ENCODE data around the gene ARHGAP26.

The ARHGAP26 gene

GRCh38 chr5:142842994-142843905 is 73.1 kb downstream of the ARHGAP26 start:
- ATAC-seq (ENCODE audit: low read depth) (no peak), DNase-seq (ENCODE audit: low spot score in 2 of 2) (no peak)
- Mint-ChIP-seq H3K4me1 (peaks cover 21% of the 10 kb centered on the region), H3K27me3 (no peaks in the 10 kb centered on the region), H3K4me3 (no peak overlapping the region), H3K9me3 (no peaks in the 10 kb centered on the region), H3K36me3 (no peaks in the 10 kb centered on the region), H3K27ac (peak overlapping the region; percentile 35)

DNA sequence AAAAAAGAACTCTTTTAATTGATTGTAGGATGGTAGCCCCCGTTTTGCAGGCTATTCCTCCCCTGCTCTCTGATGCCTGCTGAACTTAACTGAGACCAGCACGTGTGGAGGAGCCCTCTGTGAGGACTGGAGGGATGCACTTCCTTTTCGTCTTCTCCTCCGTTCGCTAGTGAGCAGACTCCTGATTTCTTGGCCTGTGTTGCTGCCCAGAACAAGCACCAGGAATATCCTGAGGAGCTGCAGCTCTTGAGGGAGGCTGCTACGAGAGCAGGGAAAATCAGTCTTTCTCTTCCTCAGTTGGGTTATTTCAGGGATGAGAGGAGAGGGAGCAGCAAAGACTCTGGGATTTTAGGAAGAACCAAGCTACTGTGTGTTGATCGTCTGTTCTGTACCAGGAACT is 74.7 kb downstream of the ARHGAP26 start:
- H3K27me3 Mint-ChIP-seq, result no peaks in the 10 kb centered on the region
- ATAC-seq (ENCODE audit: low read depth), result no peak
- peaks cover 27% of the 10 kb centered on the region for H3K4me1 Mint-ChIP-seq
- DNase-seq (ENCODE audit: low spot score in 2 of 2), result no peak
- H3K27ac Mint-ChIP-seq, result peak overlapping the region; percentile 7
- no peak overlapping the region for H3K4me3 Mint-ChIP-seq
- no peaks in the 10 kb centered on the region for H3K36me3 Mint-ChIP-seq
- H3K9me3 Mint-ChIP-seq, result no peaks in the 10 kb centered on the region

DNA sequence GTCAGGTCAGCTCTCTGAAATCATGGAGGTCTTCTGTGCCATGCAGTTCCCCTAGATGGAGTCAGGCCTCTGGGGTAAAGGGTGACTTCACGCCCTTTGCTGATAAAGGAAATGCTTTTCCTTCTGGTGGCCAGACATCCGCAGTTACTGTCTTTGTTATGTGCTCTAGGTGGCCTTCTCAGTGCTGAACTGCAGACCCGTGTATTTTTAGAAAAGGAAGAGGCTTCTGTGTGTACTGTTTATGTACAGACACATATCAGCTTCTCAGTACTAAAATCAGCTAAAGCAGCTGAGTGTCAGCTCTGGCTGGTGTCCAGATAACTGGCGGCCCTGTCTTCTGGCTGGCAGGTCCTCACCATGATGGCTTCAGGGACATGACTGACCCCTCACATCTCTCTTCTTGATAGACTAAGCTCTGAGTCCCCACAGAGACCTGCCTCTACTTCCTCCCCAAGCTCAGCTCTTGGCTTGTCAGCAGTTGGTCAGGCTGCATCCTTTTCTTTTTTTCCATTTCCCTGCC is 75.3 kb downstream of the ARHGAP26 start:
- DNase-seq (ENCODE audit: low spot score in 2 of 2) (no peak), ATAC-seq (ENCODE audit: low read depth) (peak; percentile 37)
- H3K27me3 Mint-ChIP-seq, result no peaks in the 10 kb centered on the region
- peaks cover 31% of the 10 kb centered on the region for H3K4me1 Mint-ChIP-seq
- H3K9me3 Mint-ChIP-seq, result no peaks in the 10 kb centered on the region
- H3K27ac Mint-ChIP-seq, result peak overlapping the region; percentile 7
- H3K4me3 Mint-ChIP-seq, result no peak overlapping the region
- H3K36me3 Mint-ChIP-seq, result no peaks in the 10 kb centered on the region

GRCh38 chr5:142845954-142846398 is 75.8 kb downstream of the ARHGAP26 start:
- Mint-ChIP-seq H3K27me3 (no peaks in the 10 kb centered on the region), H3K9me3 (no peaks in the 10 kb centered on the region), H3K4me3 (no peak overlapping the region), H3K4me1 (peaks cover 31% of the 10 kb centered on the region), H3K36me3 (no peaks in the 10 kb centered on the region), H3K27ac (peak overlapping the region; percentile 7)
- DNase-seq (ENCODE audit: low spot score in 2 of 2) (no peak), ATAC-seq (ENCODE audit: low read depth) (no peak)

DNA sequence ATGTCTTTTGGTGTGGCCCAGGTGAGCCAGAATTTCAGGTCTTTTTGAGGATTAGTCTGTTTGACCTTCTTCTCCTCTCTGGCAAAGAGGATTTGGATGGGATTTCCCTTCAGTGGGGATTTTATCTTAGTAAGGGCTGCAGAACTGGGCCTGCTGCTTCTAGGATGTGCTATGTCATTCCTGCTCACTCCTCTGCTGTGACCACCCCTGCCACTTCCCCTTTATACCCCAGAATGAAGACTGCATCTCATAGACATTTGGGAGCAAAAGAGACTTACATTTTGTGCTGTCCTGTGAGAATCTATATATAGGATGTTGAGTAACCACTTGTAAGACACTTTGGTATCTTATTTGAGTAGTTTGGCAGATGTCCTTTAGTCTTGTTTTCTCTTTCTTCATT is 76.2 kb downstream of the ARHGAP26 start:
- peak; percentile 59 for ATAC-seq (ENCODE audit: low read depth)
- Mint-ChIP-seq H3K4me1 (peaks cover 31% of the 10 kb centered on the region), H3K4me3 (no peak overlapping the region), H3K27me3 (no peaks in the 10 kb centered on the region), H3K36me3 (no peaks in the 10 kb centered on the region), H3K27ac (no peak overlapping the region), H3K9me3 (no peaks in the 10 kb centered on the region)
- no peak for DNase-seq (ENCODE audit: low spot score in 2 of 2)

- Mint-ChIP-seq H3K27me3 (no peaks in the 10 kb centered on the region), H3K4me3 (no peak overlapping the region), H3K27ac (no peak overlapping the region), H3K36me3 (no peaks in the 10 kb centered on the region), H3K4me1 (peaks cover 31% of the 10 kb centered on the region), H3K9me3 (no peaks in the 10 kb centered on the region)
- ATAC-seq (ENCODE audit: low read depth) (no peak), DNase-seq (ENCODE audit: low spot score in 2 of 2) (no peak)
Observed at GRCh38 chr5:142847898-142848790, 78.0 kb downstream of the ARHGAP26 start.

GRCh38 chr5:142849466-142849865 is 79.3 kb downstream of the ARHGAP26 start:
- Mint-ChIP-seq H3K9me3 (no peaks in the 10 kb centered on the region), H3K27me3 (no peaks in the 10 kb centered on the region), H3K4me3 (no peak overlapping the region), H3K27ac (no peak overlapping the region), H3K4me1 (peaks cover 31% of the 10 kb centered on the region), H3K36me3 (no peaks in the 10 kb centered on the region)
- DNase-seq (ENCODE audit: low spot score in 2 of 2) (no peak), ATAC-seq (ENCODE audit: low read depth) (no peak)

DNA sequence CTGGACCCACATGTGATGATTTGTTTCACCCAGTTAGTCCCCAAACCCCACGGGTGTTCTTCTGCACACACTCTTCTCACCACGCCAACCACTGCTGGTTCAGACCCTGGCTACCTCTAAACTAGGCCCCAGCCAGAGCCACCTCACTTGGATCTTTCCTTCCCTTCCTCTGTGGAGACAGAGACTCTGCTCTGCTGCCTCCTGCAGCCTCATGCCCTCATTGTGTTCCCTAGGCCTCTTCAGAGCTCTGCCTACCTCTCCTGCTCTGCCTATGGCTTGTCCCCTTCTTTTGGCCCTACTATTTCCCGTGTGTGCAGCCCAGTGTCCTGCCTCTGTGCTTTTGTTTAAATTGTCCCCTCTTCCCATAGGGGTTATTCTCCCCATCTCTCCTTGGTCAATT is 79.7 kb downstream of the ARHGAP26 start:
- DNase-seq (ENCODE audit: low spot score in 2 of 2) (no peak), ATAC-seq (ENCODE audit: low read depth) (no peak)
- peaks cover 29% of the 10 kb centered on the region for H3K4me1 Mint-ChIP-seq
- H3K9me3 Mint-ChIP-seq, result no peaks in the 10 kb centered on the region
- H3K27me3 Mint-ChIP-seq, result no peaks in the 10 kb centered on the region
- no peak overlapping the region for H3K27ac Mint-ChIP-seq
- no peak overlapping the region for H3K4me3 Mint-ChIP-seq
- H3K36me3 Mint-ChIP-seq, result no peaks in the 10 kb centered on the region

DNA sequence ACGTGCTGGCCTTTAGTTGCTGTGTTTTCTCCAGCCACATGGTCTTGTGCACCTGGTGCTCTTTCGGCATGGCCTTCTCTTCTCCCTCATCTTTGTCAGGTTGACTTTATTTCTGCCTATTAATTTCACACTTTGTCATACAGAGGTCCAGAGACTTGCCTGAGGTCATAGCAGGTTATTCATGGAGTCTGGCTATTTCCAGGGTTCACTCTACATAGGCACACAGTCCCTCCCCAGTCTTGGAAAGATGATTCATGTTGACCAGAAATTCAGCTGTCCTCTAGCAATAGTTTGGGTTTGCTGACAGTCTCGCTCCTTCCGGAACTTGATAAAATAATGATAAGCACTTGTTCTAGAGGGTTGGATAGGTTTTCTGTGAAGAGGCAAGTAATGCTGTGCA is 81.6 kb downstream of the ARHGAP26 start:
- no peak for ATAC-seq (ENCODE audit: low read depth)
- DNase-seq (ENCODE audit: low spot score in 2 of 2), result no peak
- H3K4me3 Mint-ChIP-seq, result no peak overlapping the region
- H3K36me3 Mint-ChIP-seq, result no peaks in the 10 kb centered on the region
- H3K4me1 Mint-ChIP-seq, result peaks cover 14% of the 10 kb centered on the region
- H3K9me3 Mint-ChIP-seq, result no peaks in the 10 kb centered on the region
- H3K27ac Mint-ChIP-seq, result no peak overlapping the region
- H3K27me3 Mint-ChIP-seq, result no peaks in the 10 kb centered on the region

DNA sequence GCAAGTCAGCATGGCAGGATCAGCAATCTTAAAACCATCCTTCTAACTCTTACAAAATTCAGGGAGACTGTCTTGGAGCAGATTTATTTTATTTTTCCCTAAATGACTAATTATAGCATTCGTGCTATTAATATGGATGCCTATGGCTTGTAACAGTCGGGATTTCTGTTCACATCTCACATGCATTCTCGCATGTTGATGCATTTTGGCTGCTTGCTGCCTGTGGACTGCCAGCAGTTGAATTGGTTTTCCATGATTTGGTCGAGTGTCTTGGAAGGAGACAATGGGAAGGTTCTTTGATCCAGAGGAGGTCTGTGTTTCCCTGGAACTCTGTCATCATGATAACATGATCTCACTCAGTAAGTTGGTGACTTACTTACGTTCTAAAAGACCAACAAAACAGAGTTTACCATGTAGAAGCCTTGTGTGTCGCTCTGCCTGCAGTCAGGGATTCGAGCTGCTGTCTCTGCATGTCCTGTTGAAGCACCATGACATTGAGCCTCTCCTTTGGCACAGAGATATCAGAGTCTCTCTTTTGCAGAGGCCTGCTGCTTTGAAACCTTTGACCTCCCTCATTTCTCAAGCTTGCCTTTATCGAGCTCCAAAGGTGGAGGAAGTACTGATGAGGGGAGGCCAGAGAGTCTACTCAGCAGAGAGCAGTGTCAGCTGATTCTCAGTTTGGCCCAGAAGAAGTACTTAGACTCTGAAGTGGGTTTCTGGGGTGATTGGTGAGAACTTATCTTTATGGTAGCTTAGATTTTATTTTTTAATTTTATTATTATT is 82.4 kb downstream of the ARHGAP26 start:
- H3K27ac Mint-ChIP-seq, result no peak overlapping the region
- H3K36me3 Mint-ChIP-seq, result no peaks in the 10 kb centered on the region
- ATAC-seq (ENCODE audit: low read depth) (no peak), DNase-seq (ENCODE audit: low spot score in 2 of 2) (no peak)
- no peak overlapping the region for H3K4me3 Mint-ChIP-seq
- no peaks in the 10 kb centered on the region for H3K27me3 Mint-ChIP-seq
- H3K4me1 Mint-ChIP-seq, result peaks cover 17% of the 10 kb centered on the region
- no peaks in the 10 kb centered on the region for H3K9me3 Mint-ChIP-seq

DNA sequence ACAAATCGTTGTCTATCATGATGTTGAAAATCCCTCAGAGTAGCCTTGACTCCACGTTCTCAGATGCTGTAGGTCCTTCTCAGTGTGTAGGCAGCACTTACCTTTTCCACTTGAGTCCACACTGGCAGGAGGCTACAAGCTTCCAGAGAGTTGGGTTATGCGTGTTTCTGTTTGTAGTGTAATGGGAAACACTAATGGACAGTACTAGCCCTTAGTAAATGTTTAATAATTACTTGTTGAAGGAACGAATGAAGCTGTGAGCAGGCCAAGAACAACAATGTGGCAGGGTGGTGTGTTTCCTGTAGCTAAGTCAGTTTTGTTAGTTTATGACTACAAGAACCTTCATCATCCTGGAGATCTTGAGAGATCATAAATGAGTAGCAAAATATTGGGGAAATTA is 83.5 kb downstream of the ARHGAP26 start:
- Mint-ChIP-seq H3K4me1 (peaks cover 20% of the 10 kb centered on the region), H3K36me3 (no peaks in the 10 kb centered on the region), H3K4me3 (no peak overlapping the region), H3K9me3 (no peaks in the 10 kb centered on the region), H3K27ac (no peak overlapping the region), H3K27me3 (no peaks in the 10 kb centered on the region)
- DNase-seq (ENCODE audit: low spot score in 2 of 2), result no peak
- ATAC-seq (ENCODE audit: low read depth), result no peak

DNA sequence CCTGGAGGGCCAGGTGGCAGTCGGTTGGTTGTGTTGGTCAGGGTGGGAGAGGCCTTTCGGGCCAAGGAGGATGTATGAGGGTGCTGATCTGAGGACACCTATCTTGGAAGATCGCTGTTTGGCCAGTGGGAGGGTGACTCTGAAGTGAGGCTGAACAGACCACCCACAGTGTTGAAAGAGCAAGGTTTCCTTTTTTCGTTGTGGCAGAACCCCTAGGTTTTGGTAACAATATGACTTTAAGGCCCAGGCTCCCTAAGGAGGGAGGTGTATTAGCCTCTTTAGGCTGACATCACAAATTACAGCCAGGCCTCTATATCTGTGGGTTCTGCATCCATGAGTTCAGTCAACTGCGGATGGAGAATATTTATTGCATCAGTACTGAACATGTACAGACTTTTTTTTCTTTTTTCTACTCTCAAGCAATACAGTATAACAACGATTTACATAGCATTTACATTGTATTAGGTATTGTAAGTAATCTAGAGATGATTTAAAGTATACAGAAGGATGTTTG is 86.1 kb downstream of the ARHGAP26 start:
- no peak for DNase-seq (ENCODE audit: low spot score in 2 of 2)
- Mint-ChIP-seq H3K4me3 (no peak overlapping the region), H3K27ac (no peak overlapping the region), H3K36me3 (no peaks in the 10 kb centered on the region), H3K4me1 (peaks cover 10% of the 10 kb centered on the region), H3K27me3 (no peaks in the 10 kb centered on the region), H3K9me3 (no peaks in the 10 kb centered on the region)
- no peak for ATAC-seq (ENCODE audit: low read depth)

- Mint-ChIP-seq H3K9me3 (no peaks in the 10 kb centered on the region), H3K4me3 (no peak overlapping the region), H3K4me1 (peaks cover 10% of the 10 kb centered on the region), H3K36me3 (no peaks in the 10 kb centered on the region), H3K27ac (no peak overlapping the region), H3K27me3 (no peaks in the 10 kb centered on the region)
- DNase-seq (ENCODE audit: low spot score in 2 of 2) (no peak), ATAC-seq (ENCODE audit: low read depth) (no peak)
Observed at GRCh38 chr5:142857405-142857804, 87.2 kb downstream of the ARHGAP26 start.
